ENCODE measurements around the gene PSIP1.

The PSIP1 gene

GRCh38 chr9:15491950-15492349 is 18.8 kb downstream of the PSIP1 start:
- no peak for DNase-seq (ENCODE audit: extremely low read depth, low read depth)
- TF ChIP-seq CTCF (IDR thresholded peaks at IDR 0.05; ENCODE audit: low read depth, low read length, missing control alignments): no peak
- no peak overlapping the region for H3K4me3 ChIP-seq (replicated peaks; ENCODE audit: low read depth, low read length)

- DNase-seq (ENCODE audit: extremely low read depth, low read depth): no peak
- H3K4me3 ChIP-seq (replicated peaks; ENCODE audit: low read depth, low read length): no peak overlapping the region
- TF ChIP-seq CTCF (IDR thresholded peaks at IDR 0.05; ENCODE audit: low read depth, low read length, missing control alignments): peak; percentile 35
These were observed 24.7 kb downstream of the PSIP1 start for GRCh38 chr9:15485836-15486666.

- DNase-seq (ENCODE audit: extremely low read depth, low read depth): no peak
- no peak for TF ChIP-seq CTCF (IDR thresholded peaks at IDR 0.05; ENCODE audit: low read depth, low read length, missing control alignments)
- no peak overlapping the region for H3K4me3 ChIP-seq (replicated peaks; ENCODE audit: low read depth, low read length)
These were observed 26.0 kb downstream of the PSIP1 start for GRCh38 chr9:15484802-15485201.

- TF ChIP-seq CTCF (IDR thresholded peaks at IDR 0.05; ENCODE audit: low read depth, low read length, missing control alignments): no peak
- no peak overlapping the region for H3K4me3 ChIP-seq (replicated peaks; ENCODE audit: low read depth, low read length)
- no peak for DNase-seq (ENCODE audit: extremely low read depth, low read depth)
These were observed 28.6 kb downstream of the PSIP1 start for GRCh38 chr9:15482146-15482545.

- no peak overlapping the region for H3K4me3 ChIP-seq (replicated peaks; ENCODE audit: low read depth, low read length)
- DNase-seq (ENCODE audit: extremely low read depth, low read depth): no peak
- TF ChIP-seq CTCF (IDR thresholded peaks at IDR 0.05; ENCODE audit: low read depth, low read length, missing control alignments): no peak
These were observed 30.7 kb downstream of the PSIP1 start for GRCh38 chr9:15480028-15480427.

GRCh38 chr9:15475923-15476536 is 34.7 kb downstream of the PSIP1 start:
- no peak overlapping the region for H3K4me3 ChIP-seq (replicated peaks; ENCODE audit: low read depth, low read length)
- no peak for DNase-seq (ENCODE audit: extremely low read depth, low read depth)
- TF ChIP-seq CTCF (IDR thresholded peaks at IDR 0.05; ENCODE audit: low read depth, low read length, missing control alignments): no peak
